ENCODE measurements around the gene PTPRS. TPM values are rescaled to one million over a fixed set of nuclear protein-coding genes. Genes with fewer than 3 reads are reported as not detected.

The PTPRS gene
- total RNA-seq, 4 donors from 2014 or later: 446 to 795 (median 529) TPM

DNA sequence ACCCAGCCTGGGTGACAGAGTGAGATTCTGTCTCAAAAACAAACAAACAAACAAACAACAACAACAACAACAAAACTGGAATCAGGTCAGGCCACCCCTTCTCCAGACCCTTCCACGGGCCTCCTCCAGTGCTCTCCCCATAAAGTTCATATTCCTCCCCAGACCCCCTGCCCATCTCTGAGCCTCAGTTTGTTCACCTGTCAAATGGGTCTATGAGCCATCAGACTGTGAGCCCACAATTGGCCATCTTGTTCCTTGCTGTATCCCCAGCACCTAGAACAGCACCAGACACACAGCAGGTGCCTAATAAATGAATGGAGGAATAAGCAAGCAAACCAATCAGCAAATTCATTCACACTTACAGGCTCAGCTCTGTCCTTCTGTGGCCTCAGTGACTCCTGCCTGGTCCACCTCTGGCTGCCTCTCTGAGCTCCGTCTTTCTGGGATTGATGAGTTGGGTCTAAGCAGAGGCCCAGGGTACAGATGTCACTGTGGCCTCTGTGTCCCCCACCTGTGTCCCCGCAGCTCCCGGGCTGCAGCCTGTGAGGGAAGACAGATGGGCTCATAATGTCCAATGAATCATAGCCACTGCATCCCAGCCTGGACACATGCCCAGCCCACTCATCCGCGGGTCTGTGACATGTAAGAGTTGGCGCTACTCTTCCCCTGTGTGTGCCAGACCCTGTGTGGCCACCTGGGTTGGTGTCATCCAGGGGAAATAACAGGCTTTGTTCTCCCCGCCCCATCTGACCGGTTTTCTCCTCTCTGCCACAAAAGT is 19.6 kb upstream of the PTPRS start:
- H3K9me3 ChIP-seq: no peaks in the 10 kb centered on the region
- no peaks in the 10 kb centered on the region for H3K4me1 ChIP-seq
- TF ChIP-seq, protein P1, sequence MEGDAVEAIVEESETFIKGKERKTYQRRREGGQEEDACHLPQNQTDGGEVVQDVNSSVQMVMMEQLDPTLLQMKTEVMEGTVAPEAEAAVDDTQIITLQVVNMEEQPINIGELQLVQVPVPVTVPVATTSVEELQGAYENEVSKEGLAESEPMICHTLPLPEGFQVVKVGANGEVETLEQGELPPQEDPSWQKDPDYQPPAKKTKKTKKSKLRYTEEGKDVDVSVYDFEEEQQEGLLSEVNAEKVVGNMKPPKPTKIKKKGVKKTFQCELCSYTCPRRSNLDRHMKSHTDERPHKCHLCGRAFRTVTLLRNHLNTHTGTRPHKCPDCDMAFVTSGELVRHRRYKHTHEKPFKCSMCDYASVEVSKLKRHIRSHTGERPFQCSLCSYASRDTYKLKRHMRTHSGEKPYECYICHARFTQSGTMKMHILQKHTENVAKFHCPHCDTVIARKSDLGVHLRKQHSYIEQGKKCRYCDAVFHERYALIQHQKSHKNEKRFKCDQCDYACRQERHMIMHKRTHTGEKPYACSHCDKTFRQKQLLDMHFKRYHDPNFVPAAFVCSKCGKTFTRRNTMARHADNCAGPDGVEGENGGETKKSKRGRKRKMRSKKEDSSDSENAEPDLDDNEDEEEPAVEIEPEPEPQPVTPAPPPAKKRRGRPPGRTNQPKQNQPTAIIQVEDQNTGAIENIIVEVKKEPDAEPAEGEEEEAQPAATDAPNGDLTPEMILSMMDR (IDR thresholded peaks at IDR 0.05): no peak
- no peak for TF ChIP-seq EP300 (IDR thresholded peaks at IDR 0.05)
- no peak for TF ChIP-seq POLR2A (IDR thresholded peaks at IDR 0.05)
- H3K4me3 ChIP-seq: no peak overlapping the region
- no peak for DNase-seq (ENCODE audit: low spot score in 2 of 2)
- WGBS, 2 donors: 68 to 83% methylated on average over 6 to 9 of the region's 9 CpGs
- H3K27me3 ChIP-seq: peaks cover 0 to 53% of the 10 kb centered on the region in 2 donors
- H3K27ac ChIP-seq: no peak overlapping the region
- no peaks in the 10 kb centered on the region for H3K36me3 ChIP-seq

DNA sequence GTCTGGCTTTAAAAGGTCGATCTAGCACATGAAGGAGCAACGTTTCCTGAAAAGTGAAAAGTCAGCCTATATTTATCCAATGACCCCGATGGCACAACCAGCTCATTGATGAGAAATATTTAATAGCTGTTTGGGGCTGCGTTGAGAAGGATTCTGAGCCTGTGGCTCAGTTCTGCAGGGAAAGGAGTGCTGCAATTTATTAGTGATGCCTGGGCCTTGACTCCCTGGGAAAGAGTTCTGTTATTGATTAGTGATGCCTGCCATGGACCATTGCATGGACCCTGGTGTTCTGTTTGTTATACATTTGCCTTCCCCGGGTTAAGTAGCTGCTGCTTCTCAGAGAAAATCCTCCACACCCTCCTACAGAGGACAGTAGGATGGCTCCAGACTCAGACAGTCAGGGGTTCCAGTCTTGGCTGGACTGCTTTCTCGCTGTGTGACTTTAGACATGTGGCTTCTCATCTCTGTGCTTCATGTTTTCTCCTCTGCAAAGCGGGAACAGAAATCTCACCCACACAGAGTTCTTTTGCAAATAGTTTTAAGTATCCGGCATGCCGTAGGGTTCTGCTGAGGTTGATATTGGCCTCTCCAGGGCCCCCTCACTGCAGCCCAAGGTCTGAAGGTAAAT is 17.7 kb upstream of the PTPRS start:
- no peak for DNase-seq (ENCODE audit: low spot score in 2 of 2)
- Histone ChIP-seq H3K9me3 (no peaks in the 10 kb centered on the region), H3K4me1 (no peaks in the 10 kb centered on the region), H3K4me3 (no peak overlapping the region), H3K36me3 (no peaks in the 10 kb centered on the region), H3K27ac (no peak overlapping the region), H3K27me3 (peaks cover 0 to 66% of the 10 kb centered on the region in 2 donors)
- TF ChIP-seq POLR2A (IDR thresholded peaks at IDR 0.05): no peak
- TF ChIP-seq, protein P1 (IDR thresholded peaks at IDR 0.05): no peak
- TF ChIP-seq EP300 (IDR thresholded peaks at IDR 0.05): no peak
- WGBS, 2 donors: 54 to 57% methylated on average over 9 of the region's 9 CpGs

DNA sequence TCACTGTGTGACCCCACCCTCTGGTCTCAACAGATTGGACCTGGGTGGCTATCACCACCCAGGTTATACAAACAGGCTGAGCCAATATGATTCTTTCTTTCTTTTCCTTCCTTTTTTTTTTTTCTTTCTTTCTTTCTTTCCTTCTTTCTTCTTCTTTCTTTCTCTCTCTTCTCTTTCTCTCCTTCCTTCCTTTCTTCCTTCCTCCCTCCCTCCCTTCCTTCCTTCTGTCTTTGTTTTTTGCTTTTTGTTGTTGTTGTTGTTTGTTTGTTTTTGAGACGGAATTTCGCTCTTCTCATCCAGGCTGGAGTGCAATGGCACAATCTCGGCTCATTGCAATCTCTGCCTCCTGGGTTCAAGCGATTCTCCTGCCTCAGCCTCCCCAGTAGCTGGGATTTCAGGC is 17.0 kb upstream of the PTPRS start:
- Histone ChIP-seq H3K4me3 (no peak overlapping the region), H3K27ac (no peak overlapping the region), H3K27me3 (peaks cover 0 to 67% of the 10 kb centered on the region in 2 donors), H3K9me3 (no peaks in the 10 kb centered on the region), H3K36me3 (no peaks in the 10 kb centered on the region), H3K4me1 (no peaks in the 10 kb centered on the region)
- no peak for DNase-seq (ENCODE audit: low spot score in 2 of 2)
- TF ChIP-seq POLR2A (IDR thresholded peaks at IDR 0.05) (no peak), EP300 (IDR thresholded peaks at IDR 0.05) (no peak)
- TF ChIP-seq, protein P1 (IDR thresholded peaks at IDR 0.05): no peak
- WGBS, 2 donors: 77 to 78% methylated on average over 4 of the region's 4 CpGs

DNA sequence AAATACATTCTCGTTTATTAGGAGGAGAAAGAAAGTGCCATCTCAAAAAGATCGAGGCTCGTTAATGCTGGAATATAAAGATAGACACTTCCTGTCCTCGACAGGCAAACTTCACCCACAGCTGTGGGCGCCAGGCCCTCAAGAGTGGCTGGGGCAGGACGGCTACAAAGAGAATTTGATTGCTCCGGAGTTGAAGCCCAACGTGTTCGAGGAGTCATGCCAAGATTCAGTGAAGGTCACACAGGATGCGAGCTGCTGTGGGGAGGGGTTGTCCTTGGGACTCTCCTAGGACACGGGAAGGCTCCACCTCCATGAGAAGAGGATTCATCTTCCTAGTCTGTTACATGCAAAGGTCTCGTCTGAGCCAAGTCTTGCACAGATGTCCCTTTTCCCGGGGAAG is 16.3 kb upstream of the PTPRS start:
- H3K9me3 ChIP-seq: no peaks in the 10 kb centered on the region

More for the DNA sequence above, 16.3 kb upstream of the PTPRS start:
- 26 to 34% methylated on average over 13 of the region's 13 CpGs for WGBS, 2 donors
- Histone ChIP-seq H3K36me3 (no peaks in the 10 kb centered on the region), H3K27ac (no peak overlapping the region), H3K4me3 (no peak overlapping the region), H3K4me1 (no peaks in the 10 kb centered on the region), H3K27me3 (peaks cover 0 to 71% of the 10 kb centered on the region in 2 donors)
- no peak for DNase-seq (ENCODE audit: low spot score in 2 of 2)
- TF ChIP-seq, protein P1 (IDR thresholded peaks at IDR 0.05): no peak
- no peak for TF ChIP-seq EP300 (IDR thresholded peaks at IDR 0.05)
- no peak for TF ChIP-seq POLR2A (IDR thresholded peaks at IDR 0.05)

Measured in tibial nerve (tissue), 4 donors.